HepG2 (cell line): ENCODE data around the gene SLC25A5. TPM values are rescaled to one million over a fixed set of nuclear protein-coding genes. Genes with fewer than 3 reads are reported as not detected.
"Not testable (repeated sequence)": the region's sequence is repeated elsewhere in the genome, so short reads cannot be mapped to it uniquely, and the experiment has no call there.

Source experiments
- ATAC-seq: fragments of 200-7000 bp; cut with Tn5 transposase; 3 replicates; pipeline ENCODE4 v1.9.1; 2020; ENCODE audit warnings: mild to moderate bottlenecking, moderate library complexity
- BruUV-seq: library from RNA; stranded (reverse); fragments of 400-500 nt; replicated peaks from 2 replicates; lab custom pipeline; 2021; lab: Mats Ljungman, UMichigan
- CTCF ChIA-PET: fragments of 300-600 bp; formaldehyde crosslinking; extraction: SDS; loops from one replicate; lab custom pipeline; 2021; ENCODE audit warnings: low total read pairs, inconsistent platforms, low intra/inter-chr PET ratio; lab: Yijun Ruan, JAX
- POLR2A ChIA-PET: fragments of 350-600 bp; sonication (Branson Sonifier 250); formaldehyde crosslinking; loops from one replicate; lab custom pipeline; 2020; ENCODE audit warnings: antibody characterized with exemption, inconsistent platforms; lab: Yijun Ruan, JAX
- DNase-seq: peaks from one replicate; pipeline ENCODE4 v3.0.0-alpha.2; 2015; ENCODE audit warnings: low spot score
- FAIRE-seq: peaks from 3 replicates; lab custom pipeline; 2011; peaks lifted over from hg19 to GRCh38; lab: Jason Lieb, UNC
- H2AFZ ChIP-seq: one replicate; pipeline ENCODE4 v1.6.1; 2011; ENCODE audit warnings: low read length, inconsistent platforms
- H3K27ac ChIP-seq: fragments of 300-600 bp; 3 replicates; pipeline ENCODE4 v1.8.0; 2011; ENCODE audit warnings: mixed run types, mild to moderate bottlenecking, mixed read lengths, low read length, inconsistent platforms; ENCODE audit not compliant: insufficient read depth; ENCODE audit errors: extremely low read length
- H3K27me3 ChIP-seq, 2 experiments: fragments of 200-600 bp in 1 of 2; 2 replicates in 1 of 2; 3 replicates in 1 of 2; pipeline versions ENCODE4 v1.6.0 to v1.8.0; 2011; ENCODE audit warnings: low read length in 2 of 2, mild to moderate bottlenecking in 2 of 2, moderate library complexity in 2 of 2, inconsistent platforms in 1 of 2; ENCODE audit not compliant: insufficient read depth in 2 of 2, control insufficient read depth in 1 of 2
- H3K36me3 ChIP-seq, 2 experiments: fragments of 200-600 bp in 1 of 2; replicated peaks in 1 of 2; 2 replicates in 1 of 2; 3 replicates in 1 of 2; pipeline versions ENCODE4 v1.5.1 to v1.8.0; 2011; ENCODE audit warnings: low read length in 2 of 2, inconsistent platforms in 1 of 2; ENCODE audit not compliant: insufficient read depth in 2 of 2, control insufficient read depth in 1 of 2
- H3K4me1 ChIP-seq: 2 replicates; pipeline ENCODE4 v1.5.1; 2012; ENCODE audit warnings: low read length, inconsistent platforms; ENCODE audit not compliant: insufficient read depth
- H3K4me2 ChIP-seq: 2 replicates; pipeline ENCODE4 v1.6.0; 2011; ENCODE audit warnings: low read depth, low read length, inconsistent platforms
- H3K4me3 ChIP-seq, 3 experiments: fragments of 200-600 bp in 1 of 3; sonication (generic), shearing (Covaris generic) in 1 of 3; replicated peaks in 1 of 3; 2 replicates each; pipeline ENCODE4 v1.5.1; 2011 to 2016; ENCODE audit warnings: low read length in 3 of 3, inconsistent platforms in 2 of 3, low read depth in 2 of 3, mild to moderate bottlenecking in 2 of 3, control low read depth in 1 of 3, mixed read lengths in 1 of 3; ENCODE audit not compliant: insufficient read depth in 1 of 3
- H3K79me2 ChIP-seq: one replicate; pipeline ENCODE4 v1.6.1; 2011; ENCODE audit warnings: low read length, inconsistent platforms; ENCODE audit not compliant: insufficient read depth
- H3K9ac ChIP-seq: 2 replicates; pipeline ENCODE4 v1.6.0; 2011; ENCODE audit warnings: mild to moderate bottlenecking, low read depth, low read length, inconsistent platforms; ENCODE audit not compliant: insufficient read depth
- H3K9me3 ChIP-seq: 2 replicates; pipeline ENCODE4 v1.5.1; 2012; ENCODE audit warnings: mild to moderate bottlenecking, low read length
- H4K20me1 ChIP-seq: 2 replicates; pipeline ENCODE4 v1.6.0; 2011; ENCODE audit warnings: inconsistent platforms, mild to moderate bottlenecking, low read length, moderate library complexity; ENCODE audit not compliant: insufficient read depth
- ESRRA ChIP-seq: sonication (generic); formaldehyde crosslinking; IDR thresholded peaks from 2 replicates; pipeline ENCODE4 v1.5.1; 2020; ENCODE audit warnings: mild to moderate bottlenecking, low read depth, missing genetic modification reagents
- MTA3 ChIP-seq: sonication (generic); formaldehyde crosslinking; IDR thresholded peaks from 2 replicates; pipeline ENCODE4 v1.4.0; 2020; ENCODE audit warnings: missing genetic modification reagents
- RFX1 ChIP-seq: fragments of 450-650 bp; IDR thresholded peaks from 2 replicates; pipeline ENCODE4 v1.6.1; 2017
- ZNF260 ChIP-seq: sonication (generic); formaldehyde crosslinking; IDR thresholded peaks from 2 replicates; pipeline ENCODE4 v1.4.0; 2020; ENCODE audit warnings: missing genetic modification reagents, low read depth, mild to moderate bottlenecking, borderline replicate concordance
- ZNF629 ChIP-seq: sonication (generic); formaldehyde crosslinking; conservative IDR thresholded peaks from 2 replicates; pipeline ENCODE4 v1.5.0; 2020; ENCODE audit warnings: missing genetic modification reagents
- WGBS: methylation state at CpG from one replicate; pipeline ENCODE4 v1.1.6; 2017; ENCODE audit warnings: low lambda C conversion rate; 5-methylcytosine and 5-hydroxymethylcytosine counted together
- in situ Hi-C: cut with HindIII; loops from 2 replicates; pipeline ENCODE4 v1.10.0; 2017; ENCODE audit warnings: low pct_unique_long_range_greater_than_20kb; ENCODE audit not compliant: extremely low pct_ligation_motif_present
- intact Hi-C: fragments of 100-400 bp; cut with micrococcal nuclease; formaldehyde crosslinking; loops from one replicate; pipeline ENCODE4 v1.10.0; 2022; ENCODE audit not compliant: unreplicated experiment
- polyA plus RNA-seq, 8 experiments: library from polyadenylated mRNA; depleted of rRNA in 3 of 8; stranded (reverse) in 7 of 8; unstranded in 1 of 8; fragments of >200 nt; fragmentation: Illumina TruSeq in 4 of 8; extraction: Trizol in 4 of 8; gene quantifications; 2 replicates each; pipeline versions ENCODE4 v1.2.1 to v1.2.3, GENCODE V29; 2011 to 2016; ENCODE audit warnings: low read depth in 4 of 8, missing spikeins in 1 of 8, mixed read lengths in 1 of 8; ENCODE audit not compliant: insufficient read depth in 1 of 8
- total RNA-seq, 5 experiments: library from RNA; depleted of rRNA; stranded (reverse); fragments of >200 nt; fragmentation: Illumina TruSeq; extraction: Trizol; gene quantifications; 2 replicates each; pipeline ENCODE4 v1.2.3, GENCODE V29; 2016; ENCODE audit warnings: low read depth in 1 of 5

The SLC25A5 gene
- total and polyA plus RNA-seq, 2 of the 13 experiments (the other 11 are each of a cell fraction or from before 2014, with no cell fraction given), result 300 to 402 TPM

DNA sequence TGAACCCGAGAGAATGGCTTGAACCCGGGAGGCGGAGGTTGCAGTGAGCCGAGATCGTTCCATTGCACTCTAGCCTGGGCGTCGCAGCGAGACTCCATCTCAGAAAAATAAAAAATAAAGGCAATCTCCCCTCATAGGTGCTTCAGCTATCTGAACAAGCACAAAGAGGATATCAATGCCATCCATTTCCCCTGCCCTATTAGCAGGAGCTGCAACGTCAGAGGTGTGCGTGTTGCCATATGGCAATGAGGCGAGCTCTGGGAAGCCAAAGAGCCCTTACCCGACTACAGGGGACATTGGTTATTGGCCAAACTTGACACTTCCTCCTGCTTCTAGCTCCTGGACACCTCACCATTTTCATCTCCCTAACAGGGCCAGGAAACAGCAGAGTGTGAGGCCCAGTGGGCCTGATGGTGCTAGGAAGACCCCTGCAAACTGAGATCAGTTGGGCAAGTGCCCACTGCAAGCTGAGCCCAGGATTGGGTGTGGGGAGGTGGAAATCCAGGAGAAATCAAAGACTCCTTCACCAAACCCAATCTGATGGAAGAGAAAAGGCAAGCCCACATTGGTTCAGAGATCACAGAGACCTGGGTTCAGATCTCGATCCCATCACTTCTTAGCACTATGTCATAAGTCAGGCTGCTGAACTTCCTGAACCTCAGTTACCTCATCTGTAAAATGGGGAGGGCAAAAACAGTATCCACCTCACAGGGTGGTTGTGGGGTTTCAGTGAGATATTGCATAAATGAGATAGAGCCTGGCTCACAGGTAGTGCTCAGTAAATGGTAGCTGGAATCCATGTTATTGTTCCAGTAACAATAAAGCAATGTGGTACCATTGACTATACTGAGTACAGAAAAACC is 21.2 kb downstream of the SLC25A5 start:
- ATAC-seq (no peak), DNase-seq (no peak), FAIRE-seq (no peak)
- BruUV-seq, result no TSS peak
- Histone ChIP-seq H3K27me3 (no peaks in the 10 kb centered on the region), H3K79me2 (no peaks in the 10 kb centered on the region), H3K4me3 (no peak overlapping the region), H3K9me3 (no peaks in the 10 kb centered on the region), H4K20me1 (no peaks in the 10 kb centered on the region), H3K4me1 (peaks cover 6% of the 10 kb centered on the region), H3K4me2 (no peak overlapping the region), H2AFZ (no peak overlapping the region), H3K9ac (no peak overlapping the region), H3K36me3 (no peaks in the 10 kb centered on the region), H3K27ac (no peak overlapping the region)
- in situ Hi-C loops (no loop called here), intact Hi-C loops (no loop called here)
- TF ChIP-seq MTA3 (CRISPR knock-in tag), result no peak
- peak; percentile 63; the same call in 1 of the 2 replicates for TF ChIP-seq ZNF629 (CRISPR knock-in tag)
- no peak for TF ChIP-seq ESRRA (CRISPR knock-in tag)
- TF ChIP-seq RFX1, result no peak
- 58% methylated on average over 2 of the region's 13 CpGs for WGBS
- POLR2A ChIA-PET, result interaction anchor here (1.2 kb wide), 1 partner anchor 23 kb away, joined by 5 read pairs; no protein-coding TSS in a partner anchor
- CTCF ChIA-PET, result interaction anchor here (1.5 to 2.2 kb wide), 2 partner anchors 23 to 27 kb away, joined by 4 to 43 read pairs; no protein-coding TSS in a partner anchor

DNA sequence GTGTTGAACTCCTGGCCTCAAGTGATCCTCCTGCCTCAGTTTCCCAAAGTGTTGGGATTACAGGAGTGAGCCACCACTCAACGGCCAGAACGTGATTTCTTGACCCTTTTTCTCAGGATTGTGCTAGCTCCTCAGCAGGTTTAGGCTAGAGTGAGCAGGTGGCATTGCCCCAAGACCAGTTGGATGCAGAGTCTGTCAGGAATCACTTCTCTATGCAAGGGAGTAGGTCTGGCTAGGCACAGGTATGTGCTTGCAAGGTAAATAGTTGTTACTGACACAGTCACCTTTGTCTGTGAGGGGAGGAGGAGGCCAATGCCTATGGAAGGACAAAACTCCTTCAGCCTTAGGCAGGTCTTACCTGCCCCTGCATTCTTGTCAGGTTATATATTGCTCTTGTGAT is 24.2 kb downstream of the SLC25A5 start:
- no TSS peak for BruUV-seq
- in situ Hi-C loops (no loop called here), intact Hi-C loops (no loop called here)
- FAIRE-seq (no peak), DNase-seq (no peak), ATAC-seq (no peak)
- no peak overlapping the region for H3K4me2 ChIP-seq
- no peak for TF ChIP-seq ZNF260 (CRISPR knock-in tag)
- no peak overlapping the region for H3K4me3 ChIP-seq
- WGBS, result 96% methylated on average over 2 of the region's 2 CpGs
- no peak overlapping the region for H3K9ac ChIP-seq
- no peak overlapping the region for H3K27ac ChIP-seq
- ChIA-PET POLR2A (no interaction called here), CTCF (no interaction called here)
- no peaks in the 10 kb centered on the region for H3K27me3 ChIP-seq
- H3K36me3 ChIP-seq, result no peaks in the 10 kb centered on the region
- H3K9me3 ChIP-seq, result no peaks in the 10 kb centered on the region
- H4K20me1 ChIP-seq, result no peaks in the 10 kb centered on the region
- no peak overlapping the region for H2AFZ ChIP-seq
- peaks cover 35% of the 10 kb centered on the region for H3K4me1 ChIP-seq
- no peaks in the 10 kb centered on the region for H3K79me2 ChIP-seq

DNA sequence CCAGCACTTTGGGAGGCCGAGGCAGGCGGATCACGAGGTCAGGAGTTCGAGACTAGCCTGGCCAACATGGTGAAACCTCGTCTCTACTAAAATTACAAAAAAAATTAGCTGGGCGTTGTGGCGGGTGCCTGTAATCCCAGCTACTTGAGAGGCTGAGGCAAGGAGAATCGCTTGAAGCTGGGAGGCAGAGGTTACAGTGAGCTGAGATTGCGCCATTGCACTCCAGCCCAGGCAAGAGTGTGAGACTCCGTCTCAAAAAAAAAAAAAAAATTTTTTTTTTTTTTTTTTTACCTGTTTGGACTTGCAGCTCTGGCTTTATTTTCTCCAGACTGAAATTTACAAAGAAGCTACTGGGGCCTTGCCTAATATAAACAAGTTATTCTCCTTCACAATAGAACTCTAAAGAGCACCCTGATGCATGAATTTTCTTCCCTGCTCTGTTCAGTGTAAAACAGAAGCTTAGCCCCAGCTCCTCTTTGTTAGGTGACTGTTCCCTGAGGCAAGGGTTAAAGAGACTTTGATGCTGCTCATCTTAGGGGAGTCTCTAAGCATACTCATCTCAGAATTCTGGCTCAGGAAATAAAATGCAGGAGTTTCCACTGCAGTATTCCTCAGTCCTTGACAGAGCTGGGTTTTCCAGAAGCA is 25.7 kb downstream of the SLC25A5 start:
- H3K4me2 ChIP-seq, DNase-seq, ATAC-seq, H3K79me2 ChIP-seq, CTCF ChIA-PET, H3K9ac ChIP-seq, H4K20me1 ChIP-seq, H3K9me3 ChIP-seq, BruUV-seq, in situ Hi-C loops, H3K36me3 ChIP-seq, H3K4me3 ChIP-seq, FAIRE-seq, H2AFZ ChIP-seq, H3K27me3 ChIP-seq, intact Hi-C loops, H3K27ac ChIP-seq: not testable (repeated sequence)
- 74% methylated on average over 10 of the region's 10 CpGs for WGBS
- POLR2A ChIA-PET, result interaction anchor here (0.9 to 1.5 kb wide), 5 partner anchors 9 to 26 kb away, joined by 3 to 7 read pairs (median 4); partner anchors contain the start of gene SLC25A5
- H3K4me1 ChIP-seq, result peaks cover 35% of the 10 kb centered on the region
